Naive thymus-derived CD4-positive, alpha-beta T cell (primary cell): Measurements from ENCODE around the gene SUSD1. TPM values are rescaled to one million over a fixed set of nuclear protein-coding genes. Genes with fewer than 3 reads are reported as not detected.

ENCODE experiments used
- ATAC-seq: fragments of 150-1000 bp; cut with Tn5 transposase; 2 replicates; pipeline ENCODE4 v1.10.0; 2021; ENCODE audit warnings: mild to moderate bottlenecking, moderate library complexity
- CTCF ChIA-PET: fragments of 350-600 bp; sonication (Branson Sonifier 250); formaldehyde crosslinking; loops from one replicate; lab custom pipeline; 2021; ENCODE audit warnings: antibody characterized with exemption; lab: Charles Lee
- POLR2A ChIA-PET: fragments of 350-600 bp; sonication (Branson Sonifier 250); formaldehyde crosslinking; loops from one replicate; lab custom pipeline; 2021; ENCODE audit warnings: antibody characterized with exemption, inconsistent platforms; lab: Charles Lee
- DNase-seq, 9 donors: peaks; one replicate each; pipeline versions ENCODE4 v3.0.0 to v3.0.0-alpha.2; 2020 to 2022; ENCODE audit warnings: mixed read lengths in 1 of 9
- H3K27ac ChIP-seq: one replicate; pipeline ENCODE4 v1.7.0; 2013; ENCODE audit warnings: mild to moderate bottlenecking, low read depth, low read length, moderate library complexity
- H3K27me3 ChIP-seq, 2 donors: one replicate each; pipeline ENCODE4 v1.7.0; 2013; ENCODE audit warnings: low read length in 2 of 2, mild to moderate bottlenecking in 2 of 2, moderate library complexity in 2 of 2; ENCODE audit not compliant: control insufficient read depth in 2 of 2, insufficient read depth in 2 of 2
- H3K36me3 ChIP-seq, 3 experiments: 1 replicate in 2 of 3; 2 replicates in 1 of 3; pipeline ENCODE4 v1.7.0; 2013; ENCODE audit warnings: low read length in 3 of 3, mild to moderate bottlenecking in 3 of 3, moderate library complexity in 1 of 3; ENCODE audit not compliant: insufficient read depth in 3 of 3, control insufficient read depth in 2 of 3
- H3K4me1 ChIP-seq, 2 donors: one replicate each; pipeline ENCODE4 v1.7.0; 2013; ENCODE audit warnings: low read length in 2 of 2, mild to moderate bottlenecking in 2 of 2, moderate library complexity in 1 of 2; ENCODE audit not compliant: control insufficient read depth in 2 of 2, insufficient read depth in 2 of 2
- H3K4me3 ChIP-seq: 2 replicates; pipeline ENCODE4 v1.7.0; 2013; ENCODE audit warnings: mild to moderate bottlenecking, low read length
- H3K9me3 ChIP-seq, 3 experiments: 1 replicate in 2 of 3; 2 replicates in 1 of 3; pipeline ENCODE4 v1.7.0; 2013; ENCODE audit warnings: low read length in 3 of 3; ENCODE audit not compliant: control insufficient read depth in 2 of 3
- H3K27ac Mint-ChIP-seq, 9 donors: one replicate each; pipeline ENCODE4 v1.8.0; 2020 to 2022; ENCODE audit warnings: mixed read lengths in 9 of 9, mild to moderate bottlenecking in 8 of 9, moderate library complexity in 5 of 9, inconsistent platforms in 2 of 9
- H3K27me3 Mint-ChIP-seq, 5 donors: one replicate each; pipeline ENCODE4 v1.8.0; 2021 to 2022; ENCODE audit warnings: mixed read lengths in 5 of 5, mild to moderate bottlenecking in 1 of 5
- H3K36me3 Mint-ChIP-seq, 5 donors: one replicate each; pipeline ENCODE4 v1.8.0; 2020 to 2022; ENCODE audit warnings: mixed read lengths in 5 of 5, mild to moderate bottlenecking in 3 of 5, inconsistent platforms in 1 of 5
- H3K4me1 Mint-ChIP-seq, 7 donors: one replicate each; pipeline ENCODE4 v1.8.0; 2020 to 2022; ENCODE audit warnings: mixed read lengths in 7 of 7, mild to moderate bottlenecking in 3 of 7, inconsistent platforms in 1 of 7
- H3K4me3 Mint-ChIP-seq, 10 donors: one replicate each; pipeline ENCODE4 v1.8.0; 2020 to 2022; ENCODE audit warnings: mild to moderate bottlenecking in 10 of 10, mixed read lengths in 10 of 10, moderate library complexity in 6 of 10, inconsistent platforms in 2 of 10
- H3K9me3 Mint-ChIP-seq, 11 donors: one replicate each; pipeline ENCODE4 v1.8.0; 2020 to 2022; ENCODE audit warnings: mixed read lengths in 11 of 11, mild to moderate bottlenecking in 4 of 11, inconsistent platforms in 1 of 11, moderate library complexity in 1 of 11
- intact Hi-C, 2 donors: fragments of 100-400 bp; cut with micrococcal nuclease; formaldehyde crosslinking; loops; one replicate each; pipeline ENCODE4 v1.15.1; 2023
- polyA plus RNA-seq, 2 donors: library from polyadenylated mRNA; unstranded; fragments of 300-500 nt; fragmentation: Illumina TruSeq; gene quantifications; one replicate each; pipeline ENCODE4 v1.2.3, GENCODE V29; 2021
- total RNA-seq, 6 experiments: library from RNA in 5 of 6; stranded (reverse) in 5 of 6; gene quantifications; 1 replicate in 5 of 6; 2 replicates in 1 of 6; pipeline ENCODE4 v1.2.3 and lab custom pipeline; 2021 to 2026

The SUSD1 gene
- total and polyA plus RNA-seq, 7 experiments from 2014 or later = 2.3 to 27.0 (median 4.6) TPM

DNA sequence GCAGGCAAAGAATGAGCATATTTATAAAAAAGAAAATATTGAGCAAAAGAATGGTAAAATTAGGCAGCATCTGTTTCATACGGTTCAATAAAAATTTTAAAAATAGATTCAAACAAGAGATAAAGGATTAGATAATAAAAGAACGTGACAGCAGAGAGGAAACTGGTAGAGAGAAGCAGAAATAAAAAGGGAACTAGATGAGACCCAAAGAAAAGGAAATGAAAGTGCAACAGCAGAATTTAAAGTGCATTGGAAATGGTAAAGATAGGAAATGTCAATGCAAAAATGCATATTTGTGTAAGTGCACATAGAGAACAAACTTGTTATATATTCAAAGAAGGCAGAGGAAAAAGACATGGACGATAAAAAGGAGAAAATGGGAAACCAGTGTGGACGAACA is 70.2 kb downstream of the SUSD1 start:
- peaks cover 3 to 15% (median 9%) of the 10 kb centered on the region in 5 donors for H3K36me3 Mint-ChIP-seq
- no peaks in the 10 kb centered on the region for H3K9me3 Mint-ChIP-seq
- Histone ChIP-seq H3K4me1 (no peaks in the 10 kb centered on the region), H3K27ac (no peak overlapping the region), H3K4me3 (no peak overlapping the region), H3K9me3 (no peaks in the 10 kb centered on the region), H3K27me3 (no peaks in the 10 kb centered on the region), H3K36me3 (no peaks in the 10 kb centered on the region)
- POLR2A ChIA-PET = no interaction called here
- DNase-seq (no peak), ATAC-seq (no peak)
- intact Hi-C loops = no loop called here
- H3K4me1 Mint-ChIP-seq = peaks cover 0 to 8% (median 0%) of the 10 kb centered on the region in 7 donors
- CTCF ChIA-PET = no interaction called here
- H3K27me3 Mint-ChIP-seq = peaks cover 0 to 3% (median 0%) of the 10 kb centered on the region in 5 donors
- H3K4me3 Mint-ChIP-seq = no peak overlapping the region
- no peak overlapping the region for H3K27ac Mint-ChIP-seq

DNA sequence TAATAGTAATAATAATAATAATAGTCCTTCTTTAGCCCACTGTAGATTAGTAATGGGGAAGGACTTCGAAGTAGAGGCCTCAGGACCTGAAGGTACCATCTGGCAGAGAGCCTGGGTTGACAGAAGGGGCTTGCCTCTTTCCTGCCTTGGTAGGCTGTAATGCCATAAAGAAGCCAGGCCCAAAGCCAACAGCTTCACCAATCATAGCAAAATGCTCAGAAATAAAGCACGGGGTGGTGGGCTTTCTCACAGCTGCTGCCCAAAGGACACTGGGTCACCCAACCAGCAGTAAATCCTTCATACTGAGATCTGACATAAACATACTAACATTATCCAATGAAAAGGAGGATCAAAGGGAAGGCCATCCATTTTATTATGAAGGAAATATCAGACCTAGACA is 70.7 kb downstream of the SUSD1 start:
- intact Hi-C loops = no loop called here
- DNase-seq (no peak), ATAC-seq (no peak)
- Histone ChIP-seq H3K9me3 (no peaks in the 10 kb centered on the region), H3K27me3 (no peaks in the 10 kb centered on the region), H3K36me3 (no peaks in the 10 kb centered on the region), H3K4me3 (no peak overlapping the region), H3K27ac (no peak overlapping the region), H3K4me1 (no peaks in the 10 kb centered on the region)
- H3K27me3 Mint-ChIP-seq = peaks cover 0 to 3% (median 0%) of the 10 kb centered on the region in 5 donors
- ChIA-PET CTCF (no interaction called here), POLR2A (interaction anchor here (1.9 kb wide), 1 partner anchor 262 kb away, joined by 4 read pairs; no protein-coding TSS in a partner anchor)
- H3K4me3 Mint-ChIP-seq = no peak overlapping the region
- no peak overlapping the region for H3K27ac Mint-ChIP-seq
- H3K4me1 Mint-ChIP-seq = peaks cover 0 to 8% (median 0%) of the 10 kb centered on the region in 7 donors
- peaks cover 3 to 15% (median 9%) of the 10 kb centered on the region in 5 donors for H3K36me3 Mint-ChIP-seq
- H3K9me3 Mint-ChIP-seq = no peaks in the 10 kb centered on the region

DNA sequence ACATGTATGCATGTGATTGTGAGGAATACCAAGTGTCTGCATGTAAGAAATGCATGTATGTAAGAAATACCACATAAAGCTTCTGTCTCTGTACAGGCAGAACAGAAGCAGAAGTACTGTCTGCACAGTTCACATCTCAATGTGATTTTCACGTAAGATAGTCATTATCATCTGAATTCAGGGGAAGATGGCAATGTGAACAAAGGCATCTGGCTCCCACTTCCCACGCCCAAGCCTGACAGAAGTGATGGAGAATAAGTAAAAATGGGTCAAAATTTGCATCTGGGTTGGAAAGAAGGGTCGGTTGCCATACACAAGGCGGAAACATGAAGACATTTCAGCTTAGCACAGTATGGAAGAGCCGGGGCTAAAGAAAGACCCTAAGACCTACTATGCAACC is 71.7 kb downstream of the SUSD1 start:
- Mint-ChIP-seq H3K4me1 (peaks cover 0 to 8% (median 0%) of the 10 kb centered on the region in 7 donors), H3K9me3 (no peaks in the 10 kb centered on the region), H3K27me3 (peaks cover 0 to 3% (median 0%) of the 10 kb centered on the region in 5 donors), H3K36me3 (peaks cover 3 to 15% (median 9%) of the 10 kb centered on the region in 5 donors), H3K4me3 (no peak overlapping the region), H3K27ac (peak overlapping the region in 1 of 9 donors; percentile 17)
- Histone ChIP-seq H3K27me3 (no peaks in the 10 kb centered on the region), H3K36me3 (no peaks in the 10 kb centered on the region), H3K4me3 (no peak overlapping the region), H3K27ac (no peak overlapping the region), H3K4me1 (no peaks in the 10 kb centered on the region), H3K9me3 (no peaks in the 10 kb centered on the region)
- intact Hi-C loops = no loop called here
- ATAC-seq (no peak), DNase-seq (no peak)
- CTCF ChIA-PET = no interaction called here
- POLR2A ChIA-PET = interaction anchor here (0.8 to 1.9 kb wide), 2 partner anchors 29 to 263 kb away, joined by 3 to 4 read pairs; no protein-coding TSS in a partner anchor

DNA sequence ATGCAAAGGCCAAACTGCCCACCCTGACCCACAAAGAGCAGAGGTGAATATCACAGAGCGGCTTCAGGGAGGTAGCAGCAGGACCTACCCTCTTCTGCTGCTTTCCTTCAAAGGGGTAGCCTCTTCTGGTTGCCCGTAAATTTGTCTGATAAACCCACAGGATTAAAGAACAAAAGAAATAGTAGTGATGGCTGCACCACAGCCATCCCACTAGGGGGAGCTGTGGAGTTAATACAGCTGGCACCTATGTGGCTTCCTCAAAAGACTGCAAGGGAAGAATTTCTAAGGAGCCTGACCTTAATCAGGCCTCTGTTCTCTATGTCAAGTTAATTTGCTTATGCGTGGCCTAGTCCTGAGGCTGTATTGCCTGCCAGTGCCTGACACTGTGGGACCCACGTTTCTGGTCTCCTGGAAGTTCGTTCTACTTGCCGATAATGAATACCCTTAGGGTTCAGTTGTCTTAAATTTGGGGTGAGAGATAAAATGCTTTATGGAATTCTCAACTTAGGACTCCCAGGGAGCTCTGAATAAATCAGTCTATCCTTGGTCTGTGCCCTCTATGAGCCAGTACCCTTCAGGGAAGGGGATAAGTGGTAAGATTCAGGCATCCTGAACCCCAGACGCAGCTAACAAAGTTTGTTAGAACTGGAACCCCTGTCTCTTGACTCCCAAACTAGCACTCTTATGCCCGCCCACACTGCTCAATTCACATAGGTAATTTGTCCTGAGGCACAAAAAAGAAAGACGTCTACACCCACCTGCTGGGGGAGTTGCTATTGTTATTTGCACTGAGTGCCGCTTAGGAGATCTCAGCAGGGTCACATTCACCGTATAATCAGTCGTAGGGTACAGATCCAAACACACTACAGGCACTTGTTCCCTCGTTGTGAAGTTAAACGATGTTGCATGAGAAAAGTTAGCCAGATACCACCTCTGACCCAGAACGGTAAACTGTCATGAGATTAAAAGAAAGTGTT is 77.1 kb downstream of the SUSD1 start:
- POLR2A ChIA-PET = interaction anchor here (1.2 to 1.4 kb wide), 2 partner anchors 235 to 237 kb away, joined by 4 to 5 read pairs; partner anchors contain the start of gene PTBP3
- ATAC-seq (peak; percentile 93), DNase-seq (peak; percentile 41 to 85 (median 68))
- peaks cover 2 to 32% (median 12%) of the 10 kb centered on the region in 7 donors for H3K4me1 Mint-ChIP-seq
- Histone ChIP-seq H3K4me1 (peaks cover 0 to 4% of the 10 kb centered on the region in 2 donors), H3K4me3 (no peak overlapping the region), H3K36me3 (no peaks in the 10 kb centered on the region), H3K9me3 (no peaks in the 10 kb centered on the region), H3K27ac (no peak overlapping the region), H3K27me3 (no peaks in the 10 kb centered on the region)
- CTCF ChIA-PET = interaction anchor here (0.7 to 3.5 kb wide), 9 partner anchors 10 to 355 kb away, joined by 3 to 42 read pairs (median 4); partner anchors contain the start of gene PTBP3
- H3K36me3 Mint-ChIP-seq = peaks cover 0 to 16% (median 3%) of the 10 kb centered on the region in 5 donors
- H3K27ac Mint-ChIP-seq = peak overlapping the region in 1 of 9 donors; percentile 15
- no peaks in the 10 kb centered on the region for H3K9me3 Mint-ChIP-seq
- H3K27me3 Mint-ChIP-seq = peaks cover 0 to 3% (median 0%) of the 10 kb centered on the region in 5 donors
- intact Hi-C loops = loop anchor here (1.0 to 10.0 kb wide), 10 partner anchors 74 to 694 kb away; partner anchors contain the start of genes INIP (in 2 of the 2) and PTBP3 (in 1 of the 2)
- no peak overlapping the region for H3K4me3 Mint-ChIP-seq

DNA sequence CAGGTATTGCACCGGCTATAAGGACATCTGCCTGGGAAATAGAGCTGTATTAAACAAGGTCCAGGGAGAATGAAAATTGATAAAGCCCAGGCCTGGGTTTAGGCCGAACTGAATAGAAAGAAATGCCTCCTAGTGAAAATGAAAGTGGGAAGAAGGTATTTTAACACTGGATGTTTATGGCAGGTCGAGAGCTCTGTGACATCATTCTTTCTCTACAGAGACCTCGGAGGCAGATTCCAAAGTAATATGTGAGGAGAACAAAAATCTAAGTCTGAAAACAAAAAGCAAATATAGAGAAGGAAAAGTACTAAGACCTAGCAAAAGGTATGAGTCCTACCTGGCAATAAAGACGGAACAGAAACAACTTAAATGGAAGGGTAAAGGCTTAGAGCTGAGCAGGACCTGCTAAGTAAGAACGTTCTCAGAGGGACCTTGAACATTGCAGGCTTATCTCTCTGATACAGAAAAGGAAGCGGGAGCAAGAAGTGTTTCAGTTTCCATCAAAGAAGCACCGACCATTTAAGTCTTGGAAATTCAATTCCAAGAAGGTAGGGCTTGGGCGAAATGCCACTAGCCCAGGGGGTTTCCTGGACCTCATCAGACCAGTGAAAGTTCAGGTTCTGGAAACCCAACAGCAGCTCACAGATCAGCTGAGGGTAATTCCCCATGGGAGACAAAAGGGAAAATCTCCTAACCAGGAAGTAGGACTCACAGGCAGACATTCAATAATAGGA is 80.0 kb downstream of the SUSD1 start:
- ChIA-PET CTCF (interaction anchor here (0.7 kb wide), 2 partner anchors 247 to 1447 kb away, joined by 3 to 6 read pairs; no protein-coding TSS in a partner anchor), POLR2A (no interaction called here)
- H3K27ac Mint-ChIP-seq = peak overlapping the region in 2 of 9 donors; percentile 51 to 77

DNA sequence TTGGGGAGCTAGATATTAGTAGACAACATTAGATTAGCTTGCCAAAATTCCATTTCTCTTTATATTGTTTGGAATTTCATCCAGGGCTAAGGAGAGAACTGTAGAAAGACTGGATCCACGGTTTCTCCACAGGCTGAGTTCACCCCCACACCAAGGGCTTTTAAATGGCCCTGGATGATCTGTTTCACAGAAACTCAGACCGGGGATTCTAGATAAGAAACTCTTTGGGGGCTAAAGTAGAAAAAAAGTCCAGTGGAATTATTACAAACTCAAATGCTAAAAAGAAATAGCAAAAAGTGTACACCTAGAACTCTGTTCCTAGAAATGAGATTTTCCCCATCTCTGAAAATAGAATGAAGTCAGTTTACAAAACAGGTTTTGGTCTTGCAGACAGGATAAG is 80.9 kb downstream of the SUSD1 start:
- Mint-ChIP-seq H3K4me1 (peaks cover 2 to 32% (median 12%) of the 10 kb centered on the region in 7 donors), H3K9me3 (no peaks in the 10 kb centered on the region), H3K4me3 (peak overlapping the region in 3 of 10 donors; percentile 20 to 48 (median 24)), H3K27ac (peak overlapping the region in 2 of 9 donors; percentile 4 to 77), H3K27me3 (no peaks in the 10 kb centered on the region), H3K36me3 (peaks cover 0 to 17% (median 0%) of the 10 kb centered on the region in 5 donors)
- ATAC-seq = no peak
- DNase-seq = no peak
- Histone ChIP-seq H3K4me1 (peaks cover 0 to 4% of the 10 kb centered on the region in 2 donors), H3K4me3 (no peak overlapping the region), H3K27me3 (no peaks in the 10 kb centered on the region), H3K36me3 (no peaks in the 10 kb centered on the region), H3K27ac (no peak overlapping the region), H3K9me3 (no peaks in the 10 kb centered on the region)
- POLR2A ChIA-PET = interaction anchor here (0.6 to 0.9 kb wide), 3 partner anchors 19 to 1331 kb away, joined by 3 to 4 read pairs (median 3); partner anchors contain the start of gene HSDL2
- intact Hi-C loops = loop anchor here (10.0 kb wide), 3 partner anchors 121 to 621 kb away; partner anchors contain the start of gene INIP (in 1 of the 2)
- CTCF ChIA-PET = interaction anchor here (0.6 to 1.1 kb wide), 4 partner anchors 10 to 338 kb away, joined by 3 to 4 read pairs (median 3); no protein-coding TSS in a partner anchor

More for the DNA sequence above, 80.0 kb downstream of the SUSD1 start:
- Mint-ChIP-seq H3K36me3 (peaks cover 0 to 16% (median 0%) of the 10 kb centered on the region in 5 donors), H3K27me3 (no peaks in the 10 kb centered on the region), H3K4me3 (peak overlapping the region in 1 of 10 donors; percentile 48), H3K4me1 (peaks cover 2 to 32% (median 12%) of the 10 kb centered on the region in 7 donors), H3K9me3 (no peaks in the 10 kb centered on the region)
- no peak overlapping the region for H3K27ac ChIP-seq
- peaks cover 0 to 4% of the 10 kb centered on the region in 2 donors for H3K4me1 ChIP-seq
- no peaks in the 10 kb centered on the region for H3K27me3 ChIP-seq
- no peak for DNase-seq
- intact Hi-C loops = loop anchor here (5.0 to 10.0 kb wide), 7 partner anchors 77 to 697 kb away; partner anchors contain the start of gene INIP (in 2 of the 2)
- H3K9me3 ChIP-seq = no peaks in the 10 kb centered on the region
- H3K36me3 ChIP-seq = no peaks in the 10 kb centered on the region
- no peak for ATAC-seq
- no peak overlapping the region for H3K4me3 ChIP-seq
